GM18499 (cell line): ENCODE results near the gene KPNA5.

Experiments used
- ATAC-seq: cut with Tn5 transposase; IDR thresholded peaks from one replicate; pipeline ENCODE4 v1.9.1; 2021; ENCODE audit warnings: moderate number of reproducible peaks; ENCODE audit not compliant: insufficient read depth, unreplicated experiment

KPNA5 gene

DNA sequence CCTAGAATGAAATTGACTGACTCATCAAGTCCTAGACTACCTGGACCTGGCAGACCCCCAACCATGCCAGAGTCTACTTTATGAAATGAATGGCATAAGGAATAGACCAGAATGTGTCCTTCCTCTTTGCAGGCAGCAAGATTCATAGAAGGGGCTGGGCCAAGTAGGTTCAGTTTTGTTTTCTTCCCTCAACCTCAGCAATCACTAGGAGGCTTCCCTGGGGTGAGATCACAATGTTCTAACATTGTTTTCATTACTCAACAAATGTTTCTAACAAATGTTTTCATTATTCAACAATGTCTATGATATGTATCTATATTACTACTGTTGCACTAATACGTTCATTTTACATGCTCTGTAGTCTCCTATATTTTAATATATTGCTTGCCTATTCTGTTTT, 92.9 kb downstream of the KPNA5 start:
- ATAC-seq: no peak

GRCh38 chr6:116779573-116780164, 98.7 kb downstream of the KPNA5 start:
- ATAC-seq: no peak

GRCh38 chr6:116783852-116784251, 102.8 kb downstream of the KPNA5 start:
- no peak for ATAC-seq
